ENCODE data around the gene SORCS1.

DNA sequence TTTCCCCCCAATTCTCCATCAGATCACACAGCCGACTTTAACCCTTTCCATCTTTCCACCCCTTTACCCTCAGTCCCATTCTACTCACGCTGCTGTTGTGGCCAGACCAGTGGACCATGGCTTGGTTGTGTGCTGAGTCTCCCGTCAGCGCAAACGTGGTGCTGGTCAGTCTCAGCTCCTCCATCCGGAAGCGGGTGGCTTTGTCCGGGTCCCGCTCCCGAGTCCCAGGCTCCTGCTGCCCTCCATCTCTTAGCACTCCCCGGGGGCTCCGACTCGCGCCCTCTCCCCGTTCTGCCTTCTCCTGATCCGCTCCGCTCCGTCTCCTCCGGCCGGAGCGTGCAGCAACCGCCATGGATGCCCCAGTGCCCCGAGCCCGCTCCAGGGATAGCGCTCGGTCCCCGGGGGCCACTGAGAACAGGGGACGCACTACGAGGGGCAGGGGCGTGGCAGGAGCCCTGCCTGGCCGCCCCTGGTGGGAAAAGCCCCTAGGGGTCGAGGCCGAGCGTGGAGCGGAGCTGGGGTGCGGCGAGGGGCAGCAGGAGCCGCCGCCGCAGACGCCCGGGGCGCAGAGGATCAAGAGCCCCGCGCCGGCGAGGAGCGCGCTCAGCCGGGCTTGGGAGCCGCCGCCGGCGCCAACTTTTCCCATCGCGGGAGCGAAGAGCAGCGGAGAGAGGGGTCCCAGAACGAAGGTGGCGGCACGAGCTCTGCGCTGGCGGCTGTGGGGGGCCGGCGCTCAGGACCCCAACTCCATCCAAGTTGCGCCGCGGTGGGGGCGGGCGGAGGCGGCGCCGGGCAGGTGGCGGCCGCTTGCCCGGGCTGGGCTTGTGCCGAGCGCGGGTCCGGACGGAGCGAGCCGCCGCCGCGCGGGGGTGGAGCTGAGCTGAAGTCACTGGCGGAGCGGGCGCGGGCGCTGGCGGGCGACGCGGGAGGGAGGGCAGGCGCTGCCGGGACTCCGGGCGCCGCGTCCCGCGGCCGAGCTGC is at the start of gene SORCS1:
- TF ChIP-seq, protein P1, sequence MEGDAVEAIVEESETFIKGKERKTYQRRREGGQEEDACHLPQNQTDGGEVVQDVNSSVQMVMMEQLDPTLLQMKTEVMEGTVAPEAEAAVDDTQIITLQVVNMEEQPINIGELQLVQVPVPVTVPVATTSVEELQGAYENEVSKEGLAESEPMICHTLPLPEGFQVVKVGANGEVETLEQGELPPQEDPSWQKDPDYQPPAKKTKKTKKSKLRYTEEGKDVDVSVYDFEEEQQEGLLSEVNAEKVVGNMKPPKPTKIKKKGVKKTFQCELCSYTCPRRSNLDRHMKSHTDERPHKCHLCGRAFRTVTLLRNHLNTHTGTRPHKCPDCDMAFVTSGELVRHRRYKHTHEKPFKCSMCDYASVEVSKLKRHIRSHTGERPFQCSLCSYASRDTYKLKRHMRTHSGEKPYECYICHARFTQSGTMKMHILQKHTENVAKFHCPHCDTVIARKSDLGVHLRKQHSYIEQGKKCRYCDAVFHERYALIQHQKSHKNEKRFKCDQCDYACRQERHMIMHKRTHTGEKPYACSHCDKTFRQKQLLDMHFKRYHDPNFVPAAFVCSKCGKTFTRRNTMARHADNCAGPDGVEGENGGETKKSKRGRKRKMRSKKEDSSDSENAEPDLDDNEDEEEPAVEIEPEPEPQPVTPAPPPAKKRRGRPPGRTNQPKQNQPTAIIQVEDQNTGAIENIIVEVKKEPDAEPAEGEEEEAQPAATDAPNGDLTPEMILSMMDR (IDR thresholded peaks at IDR 0.05) = no peak
- no peak for TF ChIP-seq POLR2A (IDR thresholded peaks at IDR 0.05)
